ENCODE results near the gene ZNF853. TPM values are rescaled to one million over a fixed set of nuclear protein-coding genes. Genes with fewer than 3 reads are reported as not detected.

ZNF853 gene
- total and polyA plus RNA-seq, 2 donors (not counting 3 experiments of a cell fraction or from before 2014, with no cell fraction given): 0.47 to 0.58 TPM

DNA sequence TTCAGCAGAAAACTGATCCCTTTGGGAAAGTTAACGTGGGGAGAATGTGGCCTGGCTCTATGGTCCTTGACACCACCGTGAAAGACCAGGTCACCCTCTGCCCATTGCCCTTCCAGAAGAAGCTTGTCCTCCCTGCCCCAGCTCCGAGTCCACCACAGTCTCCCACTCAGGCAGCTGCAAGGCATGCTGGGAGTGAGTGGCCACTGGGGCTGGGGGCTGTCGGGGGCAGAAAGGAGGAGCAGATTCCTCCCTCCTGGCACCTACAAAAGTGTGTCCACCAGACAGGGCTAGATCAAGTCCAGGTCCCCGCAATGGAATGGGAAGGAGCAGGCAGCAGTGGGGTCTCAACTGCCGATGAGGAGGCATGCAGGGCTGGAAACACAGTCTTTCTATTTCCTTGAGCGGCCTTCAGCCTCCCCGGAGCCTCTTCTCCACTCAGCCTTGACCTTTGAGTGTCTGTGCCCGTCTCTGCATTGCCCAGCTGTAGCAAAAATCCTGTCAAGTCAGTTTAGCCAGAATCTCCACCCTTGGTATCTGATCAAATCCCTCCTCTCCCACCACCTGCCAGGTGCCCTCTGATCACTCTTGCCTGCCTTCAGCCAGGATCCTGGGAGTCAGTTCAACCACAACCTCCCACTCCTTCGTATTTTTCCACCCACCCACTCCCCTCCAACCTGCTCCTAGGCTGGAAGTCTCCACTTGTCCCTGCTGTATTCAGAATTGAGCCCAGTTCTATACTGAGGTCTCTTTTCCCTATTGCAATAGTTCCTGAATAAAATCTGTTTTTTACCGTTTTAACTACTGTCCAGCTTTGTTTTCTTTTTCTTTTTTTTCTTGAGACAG is 14.8 kb downstream of the ZNF853 start:
- H3K4me3 ChIP-seq (replicated peaks in 1 of 3; ENCODE audit: insufficient read depth in 1 of 3, low read depth in 1 of 3, low read length in 3 of 3): no peak overlapping the region
- H3K27me3 ChIP-seq (ENCODE audit: control insufficient read depth in 2 of 2, insufficient read depth in 2 of 2, low read length in 2 of 2): no peaks in the 10 kb centered on the region
- dilution Hi-C loops (cut with MboI; ENCODE audit: extremely low pct_ligation_motif_present, low sequenced_read_pairs) (no loop called here), intact Hi-C loops (cut with micrococcal nuclease) (no loop called here)
- H3K9me3 ChIP-seq (replicated peaks; ENCODE audit: control insufficient read depth, insufficient read depth, low read length): no peaks in the 10 kb centered on the region
- TF ChIP-seq POLR2A (IDR thresholded peaks at IDR 0.05; ENCODE audit: low read depth, low read length) (no peak), FOS (IDR thresholded peaks at IDR 0.05; ENCODE audit: borderline replicate concordance, insufficient read depth, low read length) (no peak), JUN (IDR thresholded peaks at IDR 0.05; ENCODE audit: borderline replicate concordance, insufficient read depth, insufficient read length, low read depth) (no peak), GATA2 (IDR thresholded peaks at IDR 0.05; ENCODE audit: insufficient read depth, insufficient read length, low read depth, low read length) (no peak), EZH2 (IDR thresholded peaks at IDR 0.05; ENCODE audit: borderline replicate concordance, low read depth, low read length, severe bottlenecking) (no peak), MYC (IDR thresholded peaks at IDR 0.05; ENCODE audit: low read depth, low read length) (no peak), POLR2AphosphoS5 (IDR thresholded peaks at IDR 0.05; ENCODE audit: insufficient read depth, low read depth, low read length) (no peak)
- TF ChIP-seq, protein P1, sequence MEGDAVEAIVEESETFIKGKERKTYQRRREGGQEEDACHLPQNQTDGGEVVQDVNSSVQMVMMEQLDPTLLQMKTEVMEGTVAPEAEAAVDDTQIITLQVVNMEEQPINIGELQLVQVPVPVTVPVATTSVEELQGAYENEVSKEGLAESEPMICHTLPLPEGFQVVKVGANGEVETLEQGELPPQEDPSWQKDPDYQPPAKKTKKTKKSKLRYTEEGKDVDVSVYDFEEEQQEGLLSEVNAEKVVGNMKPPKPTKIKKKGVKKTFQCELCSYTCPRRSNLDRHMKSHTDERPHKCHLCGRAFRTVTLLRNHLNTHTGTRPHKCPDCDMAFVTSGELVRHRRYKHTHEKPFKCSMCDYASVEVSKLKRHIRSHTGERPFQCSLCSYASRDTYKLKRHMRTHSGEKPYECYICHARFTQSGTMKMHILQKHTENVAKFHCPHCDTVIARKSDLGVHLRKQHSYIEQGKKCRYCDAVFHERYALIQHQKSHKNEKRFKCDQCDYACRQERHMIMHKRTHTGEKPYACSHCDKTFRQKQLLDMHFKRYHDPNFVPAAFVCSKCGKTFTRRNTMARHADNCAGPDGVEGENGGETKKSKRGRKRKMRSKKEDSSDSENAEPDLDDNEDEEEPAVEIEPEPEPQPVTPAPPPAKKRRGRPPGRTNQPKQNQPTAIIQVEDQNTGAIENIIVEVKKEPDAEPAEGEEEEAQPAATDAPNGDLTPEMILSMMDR (IDR thresholded peaks at IDR 0.05; ENCODE audit: extremely low read depth in 1 of 2, insufficient read depth in 1 of 2, low read depth in 1 of 2, low read length in 2 of 2): no peak
- TF ChIP-seq, protein P2, sequence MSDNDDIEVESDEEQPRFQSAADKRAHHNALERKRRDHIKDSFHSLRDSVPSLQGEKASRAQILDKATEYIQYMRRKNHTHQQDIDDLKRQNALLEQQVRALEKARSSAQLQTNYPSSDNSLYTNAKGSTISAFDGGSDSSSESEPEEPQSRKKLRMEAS (IDR thresholded peaks at IDR 0.05; ENCODE audit: insufficient read depth, insufficient read length): no peak
- ChIA-PET POLR2A (no interaction called here), CTCF (no interaction called here)
- H4K20me1 ChIP-seq (replicated peaks; ENCODE audit: control insufficient read depth, extremely low read depth, insufficient read depth, low read length): no peaks in the 10 kb centered on the region
- no peaks in the 10 kb centered on the region for H3K36me3 ChIP-seq (ENCODE audit: control insufficient read depth in 2 of 2, extremely low read depth in 1 of 2, insufficient read depth in 2 of 2, low read length in 2 of 2)
- no peak overlapping the region for H3K9ac ChIP-seq (replicated peaks; ENCODE audit: extremely low read depth, insufficient read depth, low read length)
- no peaks in the 10 kb centered on the region for H3K9me1 ChIP-seq (replicated peaks; ENCODE audit: control insufficient read depth, extremely low read depth, insufficient read depth, low read length)
- no peak for FAIRE-seq
- no peak overlapping the region for H3K27ac ChIP-seq (ENCODE audit: insufficient read depth, low read depth, low read length)
- no peak overlapping the region for H2AFZ ChIP-seq (ENCODE audit: low read depth, low read length)
- no TSS peak for BruUV-seq (replicated peaks)
- H3K79me2 ChIP-seq (ENCODE audit: control insufficient read depth, insufficient read depth, low read length): no peaks in the 10 kb centered on the region
- no peak overlapping the region for H3K4me2 ChIP-seq (ENCODE audit: insufficient read depth, low read length)
- DNase-seq (ENCODE audit: low read depth, low spot score): no peak
- no peaks in the 10 kb centered on the region for H3K4me1 ChIP-seq (ENCODE audit: control insufficient read depth, extremely low read depth, insufficient read depth, low read length)
